Neural cell (in vitro differentiated cells): Measurements from ENCODE around the gene ZNF593. TPM values are rescaled to one million over a fixed set of nuclear protein-coding genes. Genes with fewer than 3 reads are reported as not detected.

Source experiments
- H2AFZ ChIP-seq: fragments of 200-600, 300-800 bp; sonication (generic), shearing (Covaris generic); 2 replicates; pipeline ENCODE4 v1.6.0; 2014; ENCODE audit warnings: low read depth, mild to moderate bottlenecking, antibody characterized with exemption, low read length, moderate library complexity
- H3F3A ChIP-seq: fragments of 200-600 bp; shearing (Covaris generic); 2 replicates; pipeline ENCODE4 v1.6.1; 2016; ENCODE audit warnings: mild to moderate bottlenecking, moderate library complexity, mixed read lengths, antibody characterized with exemption, low read length; ENCODE audit not compliant: insufficient read depth, poor library complexity, severe bottlenecking
- H3K27ac ChIP-seq: fragments of 200-600, 300-800 bp; sonication (generic), shearing (Covaris generic); 2 replicates; pipeline ENCODE4 v1.5.1; 2014; ENCODE audit warnings: mild to moderate bottlenecking, low read length, moderate library complexity
- H3K27me3 ChIP-seq: fragments of 300-800, 200-600 bp; sonication (generic), shearing (Covaris generic); 2 replicates; pipeline ENCODE4 v1.6.0; 2014; ENCODE audit warnings: mild to moderate bottlenecking, low read depth, low read length, moderate library complexity; ENCODE audit not compliant: insufficient read depth
- H3K36me3 ChIP-seq: fragments of 300-800, 200-600 bp; sonication (generic), shearing (Covaris generic); 2 replicates; pipeline ENCODE4 v1.5.1; 2014; ENCODE audit warnings: mild to moderate bottlenecking, antibody characterized with exemption, low read length, moderate library complexity; ENCODE audit not compliant: insufficient read depth
- H3K4me2 ChIP-seq: fragments of 300-800, 200-600 bp; sonication (generic), shearing (Covaris generic); 2 replicates; pipeline ENCODE4 v1.6.0; 2014; ENCODE audit warnings: mild to moderate bottlenecking, low read length
- H3K4me3 ChIP-seq: fragments of 300-800, 200-600 bp; sonication (generic), shearing (Covaris generic); 2 replicates; pipeline ENCODE4 v1.5.1; 2014; ENCODE audit warnings: mild to moderate bottlenecking, low read length, moderate library complexity
- H3K79me2 ChIP-seq: fragments of 200-600 bp; shearing (Covaris generic); replicated peaks from 2 replicates; pipeline ENCODE4 v1.6.0; 2014; ENCODE audit warnings: mild to moderate bottlenecking, low read length, moderate library complexity; ENCODE audit not compliant: insufficient read depth
- H3K9ac ChIP-seq: fragments of 300-800, 200-600 bp; sonication (generic), shearing (Covaris generic); 2 replicates; pipeline ENCODE4 v1.6.1; 2016; ENCODE audit warnings: mild to moderate bottlenecking, low read length, mixed read lengths
- H3K9me2 ChIP-seq: fragments of 200-600 bp; shearing (Covaris generic); 2 replicates; pipeline ENCODE4 v1.6.1; 2016; ENCODE audit warnings: mild to moderate bottlenecking, low read length, mixed read lengths; ENCODE audit not compliant: insufficient read depth
- H3K9me3 ChIP-seq: fragments of 200-600, 300-800 bp; sonication (generic), shearing (Covaris generic); 2 replicates; pipeline ENCODE4 v1.6.1; 2016; ENCODE audit warnings: mild to moderate bottlenecking, mixed run types, low read length, moderate library complexity, mixed read lengths
- H4K20me1 ChIP-seq: fragments of 200-600 bp; shearing (Covaris generic); 2 replicates; pipeline ENCODE4 v1.6.1; 2016; ENCODE audit warnings: mild to moderate bottlenecking, mixed run types; ENCODE audit not compliant: insufficient read depth
- EP300 ChIP-seq: fragments of 450-650 bp; conservative IDR thresholded peaks from 2 replicates; pipeline ENCODE4 v1.6.1; 2014; ENCODE audit warnings: antibody characterized with exemption, mild to moderate bottlenecking, moderate library complexity; ENCODE audit not compliant: poor library complexity, severe bottlenecking
- EZH2 ChIP-seq: fragments of 200-600, 300-800 bp; shearing (Covaris generic), sonication (generic); IDR thresholded peaks from 2 replicates; pipeline ENCODE4 v1.6.1; 2014; ENCODE audit warnings: antibody characterized with exemption, low read length, borderline replicate concordance, mild to moderate bottlenecking; ENCODE audit not compliant: insufficient read depth, poor library complexity, severe bottlenecking
- MXI1 ChIP-seq: fragments of 450-650 bp; conservative IDR thresholded peaks from 2 replicates; pipeline ENCODE4 v1.6.1; 2014; ENCODE audit warnings: antibody characterized with exemption, mild to moderate bottlenecking; ENCODE audit not compliant: poor library complexity, severe bottlenecking
- POLR2AphosphoS5 ChIP-seq: IDR thresholded peaks from 2 replicates; pipeline ENCODE4 v1.6.1; 2012
- RAD21 ChIP-seq: fragments of 450-650 bp; conservative IDR thresholded peaks from 2 replicates; pipeline ENCODE4 v1.6.1; 2014; ENCODE audit warnings: antibody characterized with exemption, mild to moderate bottlenecking, moderate library complexity
- SMC3 ChIP-seq: fragments of 450-650 bp; conservative IDR thresholded peaks from 2 replicates; pipeline ENCODE4 v1.6.1; 2014; ENCODE audit warnings: antibody characterized with exemption, mild to moderate bottlenecking, moderate library complexity; ENCODE audit not compliant: poor library complexity
- polyA plus RNA-seq: library from polyadenylated mRNA; depleted of rRNA; stranded (reverse); fragments of >200 nt; gene quantifications from 2 replicates; pipeline ENCODE4 v1.2.3, GENCODE V29; 2014
- TF ChIP-seq, protein P1 (sequence below): IDR thresholded peaks from 2 replicates; pipeline ENCODE4 v1.6.1; 2012; ENCODE audit warnings: borderline replicate concordance
- TF ChIP-seq, protein P2 (sequence below): fragments of 450-650 bp; IDR thresholded peaks from 2 replicates; pipeline ENCODE4 v1.5.1; 2014; ENCODE audit warnings: antibody characterized with exemption, mild to moderate bottlenecking, moderate library complexity; ENCODE audit not compliant: poor library complexity, severe bottlenecking

Gene ZNF593
- polyA plus RNA-seq, 1 donor from 2014 or later = 25.0 TPM

DNA sequence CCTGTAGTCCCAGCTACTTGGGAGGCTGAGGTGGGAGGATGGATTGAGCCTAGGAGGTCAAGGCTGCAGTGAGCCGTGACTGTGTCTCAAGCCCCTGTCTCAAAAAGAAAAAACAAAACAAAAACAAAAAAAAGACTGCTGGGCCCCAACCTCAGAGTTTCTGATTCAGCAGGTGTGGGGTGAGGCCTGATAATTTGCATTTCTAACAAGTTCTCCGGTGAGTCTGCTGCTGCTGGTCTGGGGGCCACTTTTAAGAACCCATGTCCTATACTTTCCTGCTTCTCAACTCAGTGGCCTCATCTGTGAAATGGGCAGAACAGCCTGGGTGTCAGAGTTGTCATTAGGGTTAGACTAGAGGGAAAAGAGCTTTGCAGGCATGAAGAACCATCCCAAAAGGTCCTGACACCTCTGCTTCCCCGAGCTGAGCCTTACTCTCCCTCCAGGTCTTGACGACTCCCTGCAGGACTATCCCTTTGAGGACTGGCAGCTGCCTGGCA, 10.3 kb downstream of the ZNF593 start:
- no peaks in the 10 kb centered on the region for H3K9me2 ChIP-seq
- no peaks in the 10 kb centered on the region for H3K9me3 ChIP-seq
- no peaks in the 10 kb centered on the region for H4K20me1 ChIP-seq
- no peak for TF ChIP-seq EZH2
- TF ChIP-seq, protein P1, sequence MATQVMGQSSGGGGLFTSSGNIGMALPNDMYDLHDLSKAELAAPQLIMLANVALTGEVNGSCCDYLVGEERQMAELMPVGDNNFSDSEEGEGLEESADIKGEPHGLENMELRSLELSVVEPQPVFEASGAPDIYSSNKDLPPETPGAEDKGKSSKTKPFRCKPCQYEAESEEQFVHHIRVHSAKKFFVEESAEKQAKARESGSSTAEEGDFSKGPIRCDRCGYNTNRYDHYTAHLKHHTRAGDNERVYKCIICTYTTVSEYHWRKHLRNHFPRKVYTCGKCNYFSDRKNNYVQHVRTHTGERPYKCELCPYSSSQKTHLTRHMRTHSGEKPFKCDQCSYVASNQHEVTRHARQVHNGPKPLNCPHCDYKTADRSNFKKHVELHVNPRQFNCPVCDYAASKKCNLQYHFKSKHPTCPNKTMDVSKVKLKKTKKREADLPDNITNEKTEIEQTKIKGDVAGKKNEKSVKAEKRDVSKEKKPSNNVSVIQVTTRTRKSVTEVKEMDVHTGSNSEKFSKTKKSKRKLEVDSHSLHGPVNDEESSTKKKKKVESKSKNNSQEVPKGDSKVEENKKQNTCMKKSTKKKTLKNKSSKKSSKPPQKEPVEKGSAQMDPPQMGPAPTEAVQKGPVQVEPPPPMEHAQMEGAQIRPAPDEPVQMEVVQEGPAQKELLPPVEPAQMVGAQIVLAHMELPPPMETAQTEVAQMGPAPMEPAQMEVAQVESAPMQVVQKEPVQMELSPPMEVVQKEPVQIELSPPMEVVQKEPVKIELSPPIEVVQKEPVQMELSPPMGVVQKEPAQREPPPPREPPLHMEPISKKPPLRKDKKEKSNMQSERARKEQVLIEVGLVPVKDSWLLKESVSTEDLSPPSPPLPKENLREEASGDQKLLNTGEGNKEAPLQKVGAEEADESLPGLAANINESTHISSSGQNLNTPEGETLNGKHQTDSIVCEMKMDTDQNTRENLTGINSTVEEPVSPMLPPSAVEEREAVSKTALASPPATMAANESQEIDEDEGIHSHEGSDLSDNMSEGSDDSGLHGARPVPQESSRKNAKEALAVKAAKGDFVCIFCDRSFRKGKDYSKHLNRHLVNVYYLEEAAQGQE = no peak
- TF ChIP-seq SMC3 = no peak
- TF ChIP-seq POLR2AphosphoS5 = no peak
- TF ChIP-seq MXI1 = no peak
- TF ChIP-seq, protein P2, sequence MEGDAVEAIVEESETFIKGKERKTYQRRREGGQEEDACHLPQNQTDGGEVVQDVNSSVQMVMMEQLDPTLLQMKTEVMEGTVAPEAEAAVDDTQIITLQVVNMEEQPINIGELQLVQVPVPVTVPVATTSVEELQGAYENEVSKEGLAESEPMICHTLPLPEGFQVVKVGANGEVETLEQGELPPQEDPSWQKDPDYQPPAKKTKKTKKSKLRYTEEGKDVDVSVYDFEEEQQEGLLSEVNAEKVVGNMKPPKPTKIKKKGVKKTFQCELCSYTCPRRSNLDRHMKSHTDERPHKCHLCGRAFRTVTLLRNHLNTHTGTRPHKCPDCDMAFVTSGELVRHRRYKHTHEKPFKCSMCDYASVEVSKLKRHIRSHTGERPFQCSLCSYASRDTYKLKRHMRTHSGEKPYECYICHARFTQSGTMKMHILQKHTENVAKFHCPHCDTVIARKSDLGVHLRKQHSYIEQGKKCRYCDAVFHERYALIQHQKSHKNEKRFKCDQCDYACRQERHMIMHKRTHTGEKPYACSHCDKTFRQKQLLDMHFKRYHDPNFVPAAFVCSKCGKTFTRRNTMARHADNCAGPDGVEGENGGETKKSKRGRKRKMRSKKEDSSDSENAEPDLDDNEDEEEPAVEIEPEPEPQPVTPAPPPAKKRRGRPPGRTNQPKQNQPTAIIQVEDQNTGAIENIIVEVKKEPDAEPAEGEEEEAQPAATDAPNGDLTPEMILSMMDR = no peak
- TF ChIP-seq EP300 = no peak
- TF ChIP-seq RAD21 = no peak
- no peak overlapping the region for H2AFZ ChIP-seq
- no peaks in the 10 kb centered on the region for H3F3A ChIP-seq
- H3K36me3 ChIP-seq = no peaks in the 10 kb centered on the region
- H3K27me3 ChIP-seq = no peaks in the 10 kb centered on the region
- H3K4me3 ChIP-seq = no peak overlapping the region
- no peak overlapping the region for H3K27ac ChIP-seq
- no peak overlapping the region for H3K9ac ChIP-seq
- H3K79me2 ChIP-seq = no peaks in the 10 kb centered on the region
- H3K4me2 ChIP-seq = no peak overlapping the region

DNA sequence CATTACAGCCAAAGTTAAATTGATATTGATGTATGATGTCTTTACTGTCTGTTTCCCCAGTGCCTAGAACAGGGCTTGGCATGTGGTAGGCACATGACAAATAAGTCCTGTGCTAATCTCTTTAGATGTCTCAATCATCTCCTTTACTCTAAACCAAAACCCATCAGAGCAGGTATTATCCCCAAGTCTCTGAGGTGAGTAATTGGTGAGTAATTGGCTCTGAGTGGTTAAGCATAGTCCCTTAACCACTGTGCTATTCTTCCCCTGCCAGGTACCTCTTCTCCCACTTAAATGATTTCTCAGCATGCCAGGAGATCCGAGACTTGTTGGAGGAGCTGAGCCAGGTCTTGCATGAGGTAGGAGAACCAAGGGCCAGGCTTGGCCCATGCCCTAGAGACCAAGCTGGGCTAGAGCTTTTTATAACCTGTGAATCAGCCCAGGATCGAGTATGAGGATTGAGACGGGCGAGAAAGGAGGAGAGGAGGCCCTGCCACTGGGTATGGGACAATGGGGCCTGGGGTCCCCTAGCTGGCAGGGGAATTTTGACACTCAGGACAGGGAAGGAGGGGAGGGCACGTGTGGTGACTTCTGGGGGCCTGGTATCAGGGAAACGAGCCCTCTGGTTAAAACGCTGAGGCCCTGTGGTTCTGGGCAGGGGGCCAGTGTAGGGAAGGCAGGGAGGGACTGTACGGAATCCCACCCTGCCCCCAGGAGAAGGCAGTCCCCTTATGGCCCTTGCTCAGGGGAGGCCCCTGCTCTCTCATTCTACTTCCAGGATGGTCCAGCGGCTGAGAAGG, 12.1 kb downstream of the ZNF593 start:
- Histone ChIP-seq H3K9me2 (no peaks in the 10 kb centered on the region), H3K9ac (no peak overlapping the region), H3K36me3 (no peaks in the 10 kb centered on the region), H3K79me2 (no peaks in the 10 kb centered on the region), H4K20me1 (no peaks in the 10 kb centered on the region), H3K9me3 (no peaks in the 10 kb centered on the region), H3F3A (no peaks in the 10 kb centered on the region), H3K27ac (no peak overlapping the region), H2AFZ (no peak overlapping the region), H3K4me3 (no peak overlapping the region), H3K4me2 (no peak overlapping the region), H3K27me3 (no peaks in the 10 kb centered on the region)
- no peak for TF ChIP-seq RAD21
- no peak for TF ChIP-seq SMC3
